Measurements from ENCODE around the gene MAN2C1. TPM values are rescaled to one million over a fixed set of nuclear protein-coding genes. Genes with fewer than 3 reads are reported as not detected.
"Not testable (repeated sequence)": the region's sequence is repeated elsewhere in the genome, so short reads cannot be mapped to it uniquely, and the experiment has no call there.

The MAN2C1 gene
- 61.9 and 64.9 TPM in 2 replicates for total RNA-seq (2014; rRNA removed; shearing (Covaris generic))
- polyA plus RNA-seq (2015; cell fraction: cytosol; rRNA removed) = 34.3 and 57.6 TPM in 2 replicates
- 946 and 1,104 TPM in 2 replicates for polyA plus RNA-seq (2015; cell fraction: nucleus; rRNA removed)

DNA sequence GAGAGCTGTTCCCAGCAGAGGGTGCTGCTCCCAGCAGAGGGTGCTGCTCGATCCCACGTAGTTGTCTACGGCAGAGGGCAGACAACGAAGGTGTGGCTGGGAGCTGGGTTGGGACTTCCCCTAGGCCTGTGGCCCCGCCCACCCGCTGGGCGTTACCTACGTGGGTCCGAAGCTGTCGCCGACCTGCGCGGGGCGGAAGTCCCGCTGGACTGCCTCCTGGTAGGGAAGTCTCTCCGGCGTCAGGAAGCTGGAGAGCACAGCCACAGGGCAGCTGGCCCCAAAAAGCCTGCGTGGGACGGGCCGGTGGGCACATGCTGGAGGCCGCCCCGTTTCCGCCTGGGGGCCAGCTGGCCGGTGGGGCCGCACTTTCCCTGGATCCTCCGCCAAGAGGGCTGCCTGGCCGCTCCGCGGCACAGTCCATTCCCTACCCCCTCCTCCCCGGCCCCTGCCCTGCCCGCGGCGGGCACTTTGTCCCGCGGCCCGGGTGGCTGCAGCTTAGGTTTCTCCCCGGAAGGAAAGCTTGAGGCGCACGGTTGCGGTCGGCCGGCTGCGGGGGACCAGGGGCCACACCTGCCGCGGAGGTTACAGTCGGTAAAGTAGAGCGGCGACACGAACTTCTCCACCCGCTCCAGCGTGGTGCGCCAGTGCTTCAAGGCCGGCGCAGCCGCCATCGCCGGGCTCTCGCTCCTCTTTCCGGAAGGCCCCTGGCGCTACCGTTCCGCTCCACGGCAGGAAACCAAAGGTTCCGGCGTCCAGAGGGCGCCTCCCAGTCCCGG lies at the start of gene MAN2C1:
MAN2C1 (minus strand) TSS at position 695 of the 776 bp plus-strand sequence; CDS start at position 671, 24 bp downstream.
- in situ Hi-C loops (cut with HindIII; ENCODE audit: low pct_unique_long_range_greater_than_20kb, low sequenced_read_pairs) = no loop called here
- DNase-seq (ENCODE audit: low read depth, low spot score) = peak; percentile 98

DNA sequence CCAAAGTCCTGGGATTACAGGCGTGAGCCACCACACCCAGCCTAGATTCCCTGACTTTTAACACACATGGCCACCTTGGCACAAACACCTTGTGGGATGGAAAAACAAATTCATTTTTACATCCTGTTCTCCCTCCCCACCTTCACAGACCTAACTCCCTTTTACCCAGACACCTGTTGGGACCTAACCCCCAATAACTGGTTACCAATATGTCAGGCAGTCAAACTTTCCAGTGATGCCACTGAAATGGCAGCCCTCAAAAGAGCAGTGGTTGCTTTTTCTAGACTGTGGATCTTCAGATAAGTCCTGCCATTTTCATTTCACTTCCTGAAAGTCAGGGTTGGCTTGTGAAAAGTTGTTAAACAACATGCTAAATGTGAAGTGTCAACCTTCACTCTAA lies 48.2 kb upstream of the MAN2C1 start:
- no peak for DNase-seq (ENCODE audit: low read depth, low spot score)
- in situ Hi-C loops (cut with HindIII; ENCODE audit: low pct_unique_long_range_greater_than_20kb, low sequenced_read_pairs) = no loop called here

DNA sequence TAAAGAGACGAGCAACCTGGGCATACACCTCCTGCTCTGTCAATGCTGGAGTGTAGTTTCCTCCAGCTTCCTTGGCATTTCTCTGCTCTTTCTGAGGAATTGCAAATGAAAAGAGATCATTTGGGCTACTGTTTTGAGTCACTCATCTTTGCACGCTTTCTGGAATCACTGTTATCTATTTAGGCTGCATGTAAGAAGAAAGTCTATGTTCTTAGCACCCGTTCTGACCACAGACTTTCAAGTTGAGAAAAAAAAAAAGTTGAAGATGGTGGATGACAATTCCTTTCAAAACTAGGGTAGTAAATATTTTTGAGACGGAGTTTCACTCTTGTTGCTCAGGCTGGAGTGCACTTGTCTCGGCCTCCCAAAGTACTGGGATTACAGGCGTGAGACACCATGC lies 41.8 kb upstream of the MAN2C1 start:
- no peak for DNase-seq (ENCODE audit: low read depth, low spot score)
- in situ Hi-C loops (cut with HindIII; ENCODE audit: low pct_unique_long_range_greater_than_20kb, low sequenced_read_pairs) = no loop called here

DNA sequence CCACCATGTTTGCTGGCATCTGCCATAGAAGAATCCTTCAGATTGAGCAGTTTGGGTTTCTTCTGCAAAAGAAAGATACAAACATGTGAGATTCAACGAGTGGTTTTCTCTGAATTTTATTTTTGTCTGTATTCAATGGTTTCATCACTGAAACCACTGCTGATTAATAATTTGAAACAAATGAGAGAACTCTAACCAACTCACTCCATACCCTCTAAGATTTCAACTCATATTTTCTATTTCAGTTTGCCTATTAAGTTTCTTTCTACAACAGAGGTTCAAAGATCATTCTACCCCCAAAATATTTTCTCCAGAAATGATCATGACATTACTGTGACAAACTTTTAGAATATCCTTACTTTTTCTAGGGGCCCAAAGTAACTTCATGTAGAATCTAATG lies 38.7 kb upstream of the MAN2C1 start:
- DNase-seq (ENCODE audit: low read depth, low spot score) = no peak
- in situ Hi-C loops (cut with HindIII; ENCODE audit: low pct_unique_long_range_greater_than_20kb, low sequenced_read_pairs) = no loop called here

DNA sequence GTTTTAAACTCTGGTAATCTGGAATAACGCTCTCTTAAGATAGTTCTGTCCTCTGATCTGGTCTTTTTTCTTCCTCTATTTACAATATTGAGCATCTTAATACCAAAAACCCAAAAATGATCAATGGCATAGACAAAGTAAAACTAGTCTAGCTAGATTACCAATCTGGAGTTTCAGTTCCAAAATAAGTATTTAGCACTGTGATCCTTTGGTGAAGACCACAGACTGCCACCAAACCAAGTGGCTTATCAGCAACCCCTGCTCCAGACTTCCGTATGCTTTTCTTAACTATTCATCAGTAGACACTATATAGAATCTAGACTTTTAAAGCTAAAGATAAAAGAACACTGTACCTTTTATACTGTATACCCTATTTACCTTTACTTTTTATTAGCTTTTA lies 35.5 kb upstream of the MAN2C1 start:
- in situ Hi-C loops (cut with HindIII; ENCODE audit: low pct_unique_long_range_greater_than_20kb, low sequenced_read_pairs) = no loop called here
- no peak for DNase-seq (ENCODE audit: low read depth, low spot score)

DNA sequence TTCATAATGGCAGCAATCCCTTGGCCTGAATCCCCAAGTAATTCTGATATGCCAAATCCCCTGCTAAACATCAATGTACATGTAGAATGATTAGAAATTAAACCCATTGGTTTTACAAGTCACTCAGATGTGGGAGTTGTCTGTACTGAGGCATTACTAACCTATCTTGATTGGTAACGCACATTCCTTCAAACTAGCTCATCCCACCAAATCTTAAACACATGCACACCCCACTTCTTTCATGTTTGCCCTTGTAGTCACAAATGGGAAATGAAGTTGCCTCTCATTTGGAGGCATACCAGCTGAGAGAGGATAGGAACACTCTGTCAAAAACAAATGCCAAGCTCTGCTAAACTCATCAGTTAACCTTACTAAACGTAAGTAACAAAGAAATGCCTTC lies 29.1 kb upstream of the MAN2C1 start:
- in situ Hi-C loops (cut with HindIII; ENCODE audit: low pct_unique_long_range_greater_than_20kb, low sequenced_read_pairs) = no loop called here
- DNase-seq (ENCODE audit: low read depth, low spot score) = no peak

DNA sequence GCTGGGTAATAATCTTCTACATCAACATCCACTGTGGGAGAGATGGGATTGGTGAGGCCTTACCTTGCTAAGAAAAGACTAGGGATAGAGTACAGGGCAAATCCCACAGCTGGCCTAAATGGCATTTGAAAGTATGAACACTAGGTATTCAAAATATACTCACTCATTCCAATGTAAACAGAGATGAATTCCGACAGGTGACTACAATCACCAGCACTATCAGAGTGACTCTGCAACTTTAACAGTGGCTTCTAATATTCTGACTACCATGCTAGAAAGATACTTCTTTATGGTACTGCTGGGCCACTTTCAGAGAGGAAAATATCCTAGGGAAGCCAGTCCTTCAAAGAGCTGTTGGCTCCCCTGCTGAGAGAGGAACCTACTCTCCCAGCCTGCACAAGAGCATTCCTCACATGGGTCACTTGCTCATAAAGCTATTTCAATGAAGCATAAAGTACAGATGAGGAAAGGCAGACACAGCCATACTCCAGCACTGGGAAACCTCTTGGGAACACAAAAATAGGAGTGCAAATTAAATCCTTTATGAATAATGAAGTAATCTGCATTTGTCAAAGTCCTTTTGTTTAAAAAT lies 21.5 kb upstream of the MAN2C1 start:
- DNase-seq (ENCODE audit: low read depth, low spot score) = no peak
- in situ Hi-C loops (cut with HindIII; ENCODE audit: low pct_unique_long_range_greater_than_20kb, low sequenced_read_pairs) = no loop called here

DNA sequence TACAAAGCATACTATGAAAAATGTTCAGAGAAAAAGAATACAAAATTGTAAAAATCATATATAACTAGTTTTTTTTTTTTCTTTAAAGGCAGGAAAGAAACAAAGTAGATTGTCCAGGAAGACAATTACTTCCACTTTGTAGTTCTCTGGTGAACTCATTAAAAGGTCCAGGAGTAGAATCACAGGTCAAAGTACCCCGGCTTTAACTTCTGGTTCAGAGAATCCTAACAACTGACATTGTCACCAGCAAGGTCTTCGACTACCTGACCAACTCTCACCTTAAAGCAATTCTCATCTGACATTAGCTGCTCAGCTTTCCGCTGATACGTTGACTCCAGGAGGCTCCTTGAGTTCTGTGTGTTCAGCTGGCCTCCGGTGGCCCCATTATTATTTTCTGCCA lies 15.6 kb upstream of the MAN2C1 start:
- DNase-seq (ENCODE audit: low read depth, low spot score); in situ Hi-C loops (cut with HindIII; ENCODE audit: low pct_unique_long_range_greater_than_20kb, low sequenced_read_pairs): not testable (repeated sequence)

DNA sequence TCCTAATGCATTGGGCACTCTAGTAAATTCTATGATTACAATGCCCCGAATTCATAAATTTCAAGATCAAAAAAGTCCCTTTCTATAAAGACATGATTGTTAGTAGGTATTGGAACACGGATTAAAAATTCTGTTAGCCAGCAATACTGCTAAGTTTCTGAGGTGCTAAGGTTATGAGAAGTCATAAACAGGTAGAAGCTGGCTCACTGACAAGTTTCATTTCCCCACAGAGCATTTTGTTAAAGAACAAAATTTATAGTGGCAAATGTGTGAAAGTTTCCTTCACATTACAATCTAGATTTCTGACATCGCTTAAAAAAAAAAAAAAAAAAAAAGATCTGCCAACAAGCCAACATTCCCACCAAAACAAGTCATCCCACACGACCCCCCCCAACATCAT lies 12.4 kb upstream of the MAN2C1 start:
- in situ Hi-C loops (cut with HindIII; ENCODE audit: low pct_unique_long_range_greater_than_20kb, low sequenced_read_pairs) = no loop called here
- no peak for DNase-seq (ENCODE audit: low read depth, low spot score)

DNA sequence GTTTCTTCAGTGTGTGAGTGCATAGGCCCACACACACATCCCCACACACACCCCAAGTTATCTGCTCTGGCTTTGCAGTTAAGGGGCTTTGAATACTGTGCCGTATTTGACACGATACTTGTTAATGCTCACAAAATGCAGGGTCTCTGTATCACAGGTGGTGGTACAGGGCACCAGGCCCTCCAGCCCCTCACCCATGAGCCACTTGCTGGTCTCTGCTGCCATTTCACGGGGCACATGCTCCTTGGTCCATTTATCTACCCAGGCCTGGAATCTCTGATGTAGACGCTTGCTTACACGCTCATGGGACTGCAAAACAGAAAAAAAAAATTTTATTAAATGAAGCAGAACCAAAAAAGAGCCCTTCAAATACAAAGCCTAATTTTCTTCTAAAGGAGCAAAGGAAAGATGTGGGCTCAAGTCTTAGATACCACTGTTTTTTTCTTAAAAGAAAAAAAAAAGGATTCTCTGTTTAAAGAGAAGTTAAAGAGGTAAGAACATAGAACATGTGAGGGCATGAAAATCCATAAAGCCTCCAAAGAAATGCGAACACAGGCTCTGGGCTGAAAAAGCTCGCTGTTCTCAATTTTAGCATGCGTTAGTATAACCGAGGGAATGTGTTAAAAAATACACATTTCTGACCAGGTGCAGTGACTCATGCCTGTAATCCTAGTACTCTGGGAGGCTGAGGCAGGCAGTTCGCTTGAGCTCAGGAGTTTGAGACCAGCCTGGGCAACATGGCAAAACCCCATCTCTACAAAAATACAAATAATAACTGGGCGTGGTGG lies 3.7 kb upstream of the MAN2C1 start:
- in situ Hi-C loops (cut with HindIII; ENCODE audit: low pct_unique_long_range_greater_than_20kb, low sequenced_read_pairs) = no loop called here
- no peak for DNase-seq (ENCODE audit: low read depth, low spot score)

DNA sequence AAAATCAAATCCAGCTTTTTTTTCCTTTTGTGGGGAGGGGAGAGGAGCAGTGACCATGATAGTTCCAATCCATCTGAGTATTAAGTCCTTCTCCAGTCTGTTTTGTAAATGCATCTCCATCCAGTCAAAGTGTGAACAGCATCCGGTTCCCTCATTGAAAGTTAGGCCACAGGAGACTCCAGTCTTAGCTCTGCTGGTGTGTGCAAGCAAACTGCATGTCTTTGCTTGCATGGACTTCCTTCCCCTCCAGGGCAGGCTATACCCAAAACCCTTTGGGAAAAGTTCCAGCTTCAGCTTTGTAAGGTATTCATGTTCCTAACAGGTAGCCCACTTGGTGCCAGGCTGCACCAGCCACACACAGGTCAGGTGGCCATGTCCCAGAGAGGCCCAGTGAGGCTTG lies 3.1 kb upstream of the MAN2C1 start:
- in situ Hi-C loops (cut with HindIII; ENCODE audit: low pct_unique_long_range_greater_than_20kb, low sequenced_read_pairs) = no loop called here
- DNase-seq (ENCODE audit: low read depth, low spot score) = no peak

DNA sequence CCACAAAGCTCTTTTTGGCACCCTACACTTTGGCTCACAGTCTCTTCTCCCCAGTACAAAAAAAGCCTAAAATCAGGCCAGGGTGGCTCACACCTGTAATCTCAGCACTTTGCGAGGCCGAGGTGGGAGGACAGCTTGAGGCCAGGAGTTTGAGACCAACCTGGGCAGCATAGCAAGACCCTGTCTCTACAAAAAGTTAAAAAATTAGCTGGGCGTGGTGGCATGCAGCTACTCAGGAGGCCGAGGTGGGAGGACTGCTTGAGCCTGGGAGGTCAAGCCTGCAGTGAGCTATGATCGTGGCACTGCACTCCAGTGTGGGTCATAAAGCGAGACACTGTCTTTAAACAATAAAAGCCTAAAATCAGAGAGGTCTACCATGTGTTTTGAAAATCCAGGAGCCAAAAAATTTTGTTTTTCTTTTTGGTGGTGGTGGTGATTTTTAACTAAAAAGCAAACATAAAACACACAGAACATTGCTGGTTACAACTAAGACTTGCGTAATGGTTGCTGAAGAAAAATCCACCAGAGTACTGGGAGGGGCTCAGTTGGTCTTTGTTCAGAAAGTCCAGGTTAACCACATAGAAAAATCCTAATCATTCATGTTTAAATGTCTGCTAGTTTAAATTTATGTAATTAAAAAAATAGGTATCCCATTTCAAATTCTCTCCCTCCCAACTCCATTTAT lies 1.6 kb upstream of the MAN2C1 start:
- DNase-seq (ENCODE audit: low read depth, low spot score) = no peak
- in situ Hi-C loops (cut with HindIII; ENCODE audit: low pct_unique_long_range_greater_than_20kb, low sequenced_read_pairs) = no loop called here

DNA sequence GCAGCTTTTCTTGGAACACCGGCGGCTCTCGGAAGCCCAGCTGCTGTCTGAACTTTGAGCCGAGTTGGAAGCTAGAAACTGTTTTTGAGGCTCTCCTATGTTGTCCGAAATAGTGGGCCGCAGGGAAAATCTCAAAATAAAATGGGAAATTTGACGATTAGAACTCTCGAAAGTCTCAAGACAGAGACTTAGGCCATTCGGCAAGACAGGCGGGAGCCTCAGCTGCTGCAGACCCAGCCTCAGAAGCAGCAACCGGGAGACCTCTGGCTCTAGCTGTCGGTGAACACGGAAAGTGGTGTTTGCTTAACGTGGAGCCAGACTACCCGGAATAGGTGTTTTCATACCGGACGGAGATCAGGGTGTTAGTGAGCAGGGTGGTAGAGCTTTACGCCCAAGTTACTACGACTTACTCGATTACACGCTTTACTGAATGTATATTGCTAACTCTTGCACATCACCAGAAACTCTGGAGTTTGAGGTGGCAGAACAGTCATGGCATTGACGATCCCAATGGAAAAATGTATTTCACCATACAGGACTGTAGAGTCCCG lies 357 bp upstream of the MAN2C1 start:
- in situ Hi-C loops (cut with HindIII; ENCODE audit: low pct_unique_long_range_greater_than_20kb, low sequenced_read_pairs) = no loop called here
- no peak for DNase-seq (ENCODE audit: low read depth, low spot score)

DNA sequence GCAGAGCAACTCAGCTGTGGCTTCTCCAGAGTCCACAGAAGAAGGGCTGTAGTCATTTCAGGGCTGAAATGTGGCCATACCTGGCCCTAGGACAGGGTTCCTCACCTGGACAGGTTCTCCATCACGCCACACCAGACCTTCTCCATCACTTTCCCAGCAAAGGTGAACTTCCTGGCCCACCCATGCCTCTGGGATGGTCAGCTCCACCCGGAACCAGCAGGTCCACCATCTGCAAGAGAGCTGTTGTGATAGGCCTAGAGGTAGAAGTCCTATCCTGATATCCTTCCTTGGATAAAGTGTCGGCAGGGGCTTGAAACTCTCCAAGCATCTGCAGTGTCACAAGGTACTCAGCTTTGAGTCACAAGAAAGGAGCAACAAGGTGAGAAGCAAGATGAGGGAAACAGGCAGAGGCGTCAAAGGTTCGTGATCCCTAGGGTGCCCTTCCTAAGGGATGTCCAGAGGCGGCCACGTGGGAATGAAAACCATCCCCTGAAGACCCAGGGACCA lies 948 bp downstream of the MAN2C1 start:
- in situ Hi-C loops (cut with HindIII; ENCODE audit: low pct_unique_long_range_greater_than_20kb, low sequenced_read_pairs) = no loop called here
- no peak for DNase-seq (ENCODE audit: low read depth, low spot score)

DNA sequence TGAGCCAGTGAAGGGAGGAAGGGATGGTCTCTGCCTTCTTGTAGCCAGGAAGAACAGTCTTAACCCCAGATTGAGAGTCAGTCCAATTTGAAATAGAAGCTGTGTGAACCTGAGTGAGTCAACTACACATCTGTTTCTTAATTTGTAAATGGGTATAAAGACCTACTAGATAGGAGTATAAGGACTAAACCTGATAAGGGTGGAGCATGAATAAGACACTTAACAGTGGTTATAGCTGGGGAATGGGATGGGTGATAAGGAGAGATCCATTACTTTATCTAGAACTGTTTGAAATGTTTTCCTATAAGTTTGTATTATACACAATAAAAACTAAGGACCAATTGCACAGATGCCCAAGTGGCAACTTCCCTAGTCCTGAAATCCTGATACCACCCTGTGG lies 1.4 kb downstream of the MAN2C1 start:
- in situ Hi-C loops (cut with HindIII; ENCODE audit: low pct_unique_long_range_greater_than_20kb, low sequenced_read_pairs) = no loop called here
- DNase-seq (ENCODE audit: low read depth, low spot score) = no peak

DNA sequence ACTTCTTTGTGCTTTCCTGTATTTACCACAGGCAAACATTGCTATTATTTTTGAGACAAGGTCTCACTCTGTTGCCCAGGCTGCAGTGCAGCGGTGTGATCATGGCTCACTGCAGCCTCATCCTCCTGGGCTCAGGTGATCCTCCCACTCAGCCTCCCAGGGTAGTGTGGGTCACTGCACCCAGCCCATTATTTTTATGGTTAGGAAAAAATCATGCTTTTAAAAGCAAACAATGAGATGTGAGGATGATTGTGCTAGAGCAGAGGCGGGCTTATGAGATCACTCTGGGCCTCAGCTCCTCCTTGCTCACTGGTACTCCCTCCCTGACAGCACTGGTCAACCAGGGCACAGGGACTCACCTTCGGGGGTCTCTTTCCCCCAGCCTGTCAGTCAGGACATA lies 2.2 kb downstream of the MAN2C1 start:
- no peak for DNase-seq (ENCODE audit: low read depth, low spot score)
- in situ Hi-C loops (cut with HindIII; ENCODE audit: low pct_unique_long_range_greater_than_20kb, low sequenced_read_pairs) = no loop called here

DNA sequence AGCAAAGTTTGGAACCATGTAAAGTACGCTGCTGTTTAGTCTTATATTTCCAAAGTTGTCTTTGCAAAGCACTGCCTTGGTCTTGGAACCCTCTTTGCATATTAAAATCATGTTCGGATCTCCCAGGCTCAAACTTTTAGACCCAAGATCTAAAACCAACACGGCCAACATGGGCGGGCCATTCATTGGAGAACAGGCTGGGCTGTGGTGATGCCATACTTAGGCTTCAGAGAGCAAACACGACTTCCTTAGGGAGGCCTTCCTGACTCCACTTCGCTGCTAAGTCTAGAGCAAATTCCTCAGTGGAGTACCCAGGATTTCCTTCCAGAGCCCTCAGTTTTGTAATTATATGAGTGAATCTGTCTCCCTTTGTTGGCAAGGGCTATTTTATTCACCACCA lies 3.5 kb downstream of the MAN2C1 start:
- DNase-seq (ENCODE audit: low read depth, low spot score) = no peak
- in situ Hi-C loops (cut with HindIII; ENCODE audit: low pct_unique_long_range_greater_than_20kb, low sequenced_read_pairs) = no loop called here

Measured in SK-MEL-5 (cell line).